Vagina (tissue), 2 donors: ENCODE measurements around the gene CWH43. TPM values are rescaled to one million over a fixed set of nuclear protein-coding genes. Genes with fewer than 3 reads are reported as not detected.
"Not testable (repeated sequence)": the region's sequence is repeated elsewhere in the genome, so short reads cannot be mapped to it uniquely, and the experiment has no call there.

Experiments
- DNase-seq, 2 donors: peaks; one replicate each; pipeline ENCODE4 v3.0.0-alpha.2; 2017; ENCODE audit errors: extremely low spot score in 2 of 2
- H3K27ac ChIP-seq: fragments of 200-600 bp; sonication (generic); one replicate; pipeline ENCODE4 v1.5.1; 2019
- H3K27me3 ChIP-seq: fragments of 200-600 bp; sonication (generic); one replicate; pipeline ENCODE4 v1.5.1; 2019
- H3K36me3 ChIP-seq, 2 donors: fragments of 200-600 bp; sonication (generic); one replicate each; pipeline ENCODE4 v1.5.1; 2017 to 2019
- H3K4me1 ChIP-seq: fragments of 200-600 bp; sonication (generic); one replicate; pipeline ENCODE4 v1.5.1; 2019
- H3K4me3 ChIP-seq, 2 donors: fragments of 200-600 bp; sonication (generic); 1 replicate in 1 of 2; 2 replicates in 1 of 2; pipeline ENCODE4 v1.5.1; 2016 to 2019
- H3K9me3 ChIP-seq: fragments of 200-600 bp; sonication (generic); one replicate; pipeline ENCODE4 v1.5.1; 2019
- CTCF ChIP-seq, 3 experiments: fragments of 450-650 bp in 2 of 3; fragments of 200-600 bp in 1 of 3; sonication (generic) in 1 of 3; IDR thresholded peaks; one replicate each; pipeline ENCODE4 v1.5.1; 2017 to 2019; ENCODE audit warnings: antibody characterized with exemption in 3 of 3, mild to moderate bottlenecking in 2 of 3, moderate library complexity in 2 of 3
- POLR2A ChIP-seq, 2 donors: fragments of 450-650 bp; IDR thresholded peaks; one replicate each; pipeline ENCODE4 v1.6.1; 2017; ENCODE audit warnings: antibody characterized with exemption in 2 of 2, mild to moderate bottlenecking in 2 of 2, moderate library complexity in 2 of 2
- POLR2AphosphoS5 ChIP-seq, 2 donors: sonication (generic); formaldehyde crosslinking; IDR thresholded peaks; one replicate each; pipeline ENCODE4 v1.9.0; 2017; ENCODE audit warnings: antibody characterized with exemption in 2 of 2, mild to moderate bottlenecking in 2 of 2, low read depth in 1 of 2; ENCODE audit not compliant: insufficient read depth in 1 of 2
- intact Hi-C: fragments of 100-400 bp; cut with DNase I; formaldehyde crosslinking; loops from one replicate; pipeline ENCODE4 v1.15.1; 2023
- total RNA-seq: library from RNA; depleted of rRNA; stranded (reverse); fragments of >200 nt; gene quantifications from one replicate; pipeline ENCODE4 v1.2.3, GENCODE V29; 2016

Gene CWH43
- total RNA-seq, 1 donor from 2014 or later, result 11.3 TPM

- H3K4me3 ChIP-seq, result no peak overlapping the region
- no peaks in the 10 kb centered on the region for H3K9me3 ChIP-seq
- TF ChIP-seq POLR2AphosphoS5 (IDR thresholded peaks at IDR 0.05; ENCODE audit: insufficient read depth in 1 of 2, low read depth in 1 of 2) (no peak), CTCF (IDR thresholded peaks at IDR 0.05) (no peak), POLR2A (IDR thresholded peaks at IDR 0.05) (no peak)
- H3K36me3 ChIP-seq, result no peaks in the 10 kb centered on the region
- intact Hi-C loops, result no loop called here
- H3K4me1 ChIP-seq, result no peaks in the 10 kb centered on the region
- H3K27me3 ChIP-seq, result no peaks in the 10 kb centered on the region
- H3K27ac ChIP-seq, result no peak overlapping the region
- DNase-seq, result no peak
Measured at GRCh38 chr4:48970471-48970921, 15.6 kb upstream of the CWH43 start.

- no peak overlapping the region for H3K4me3 ChIP-seq
- no peaks in the 10 kb centered on the region for H3K9me3 ChIP-seq
- H3K4me1 ChIP-seq, result no peaks in the 10 kb centered on the region
- no peak for TF ChIP-seq POLR2AphosphoS5 (IDR thresholded peaks at IDR 0.05; ENCODE audit: insufficient read depth in 1 of 2, low read depth in 1 of 2)
- TF ChIP-seq CTCF (IDR thresholded peaks at IDR 0.05), result no peak
- no peak for TF ChIP-seq POLR2A (IDR thresholded peaks at IDR 0.05)
- H3K36me3 ChIP-seq, result no peaks in the 10 kb centered on the region
- H3K27ac ChIP-seq, result no peak overlapping the region
- no peaks in the 10 kb centered on the region for H3K27me3 ChIP-seq
- intact Hi-C loops, result no loop called here
- DNase-seq, result no peak
Measured at GRCh38 chr4:48974979-48975640, 11.0 kb upstream of the CWH43 start.

GRCh38 chr4:48976041-48976440 lies 10.0 kb upstream of the CWH43 start:
- Histone ChIP-seq H3K27ac (no peak overlapping the region), H3K4me3 (no peak overlapping the region), H3K36me3 (no peaks in the 10 kb centered on the region), H3K4me1 (no peaks in the 10 kb centered on the region), H3K9me3 (no peaks in the 10 kb centered on the region), H3K27me3 (no peaks in the 10 kb centered on the region)
- intact Hi-C loops, result no loop called here
- no peak for DNase-seq
- TF ChIP-seq POLR2A (IDR thresholded peaks at IDR 0.05), result no peak
- no peak for TF ChIP-seq CTCF (IDR thresholded peaks at IDR 0.05)
- TF ChIP-seq POLR2AphosphoS5 (IDR thresholded peaks at IDR 0.05; ENCODE audit: insufficient read depth in 1 of 2, low read depth in 1 of 2), result no peak

- H3K4me3 ChIP-seq, result no peak overlapping the region
- no peaks in the 10 kb centered on the region for H3K27me3 ChIP-seq
- intact Hi-C loops, result no loop called here
- H3K9me3 ChIP-seq, result no peaks in the 10 kb centered on the region
- no peak for DNase-seq
- H3K4me1 ChIP-seq, result no peaks in the 10 kb centered on the region
- no peak overlapping the region for H3K27ac ChIP-seq
- TF ChIP-seq POLR2AphosphoS5 (IDR thresholded peaks at IDR 0.05; ENCODE audit: insufficient read depth in 1 of 2, low read depth in 1 of 2) (peak in 1 of 2 donors; percentile 15), CTCF (IDR thresholded peaks at IDR 0.05) (no peak)
- no peaks in the 10 kb centered on the region for H3K36me3 ChIP-seq
Measured at GRCh38 chr4:48979914-48980579, 6.0 kb upstream of the CWH43 start.

GRCh38 chr4:48984005-48984404 lies 2.1 kb upstream of the CWH43 start:
- H3K9me3 ChIP-seq, H3K27ac ChIP-seq, H3K27me3 ChIP-seq, DNase-seq, H3K4me1 ChIP-seq, H3K36me3 ChIP-seq, intact Hi-C loops, H3K4me3 ChIP-seq: not testable (repeated sequence)
